Peyer's patch (tissue), 4 donors: Measurements from ENCODE around the gene RNMT. TPM values are rescaled to one million over a fixed set of nuclear protein-coding genes. Genes with fewer than 3 reads are reported as not detected.

ENCODE experiments used
- DNase-seq, 3 donors: peaks; one replicate each; pipeline ENCODE4 v3.0.0-alpha.2; 2017 to 2019
- H3K27ac ChIP-seq, 4 donors: fragments of 200-600 bp; sonication (generic); one replicate each; pipeline ENCODE4 v1.5.1; 2016 to 2019
- H3K27me3 ChIP-seq, 2 donors: fragments of 200-600 bp; sonication (generic); one replicate each; pipeline ENCODE4 v1.5.1; 2019
- H3K36me3 ChIP-seq, 3 donors: fragments of 200-600 bp; sonication (generic); one replicate each; pipeline ENCODE4 v1.5.1; 2016 to 2019
- H3K4me1 ChIP-seq, 4 donors: fragments of 200-600 bp; sonication (generic); one replicate each; pipeline ENCODE4 v1.5.1; 2016 to 2019
- H3K4me3 ChIP-seq, 4 donors: fragments of 200-600 bp; sonication (generic); 1 replicate in 3 of 4; 2 replicates in 1 of 4; pipeline ENCODE4 v1.5.1; 2016 to 2019; ENCODE audit warnings: mild to moderate bottlenecking in 1 of 4
- H3K9me3 ChIP-seq, 4 donors: fragments of 200-600 bp; sonication (generic); one replicate each; pipeline ENCODE4 v1.5.1; 2016 to 2019; ENCODE audit warnings: mild to moderate bottlenecking in 1 of 4
- POLR2A ChIP-seq, 2 donors: fragments of 450-650 bp; IDR thresholded peaks; one replicate each; pipeline ENCODE4 v1.5.1; 2017; ENCODE audit warnings: antibody characterized with exemption in 2 of 2, mild to moderate bottlenecking in 2 of 2, moderate library complexity in 2 of 2
- total RNA-seq, 4 donors: library from RNA; depleted of rRNA; stranded (reverse); fragments of >200 nt; gene quantifications; one replicate each; pipeline ENCODE4 v1.1.0, GENCODE V29; 2016
- TF ChIP-seq, protein P1 (sequence below), 6 experiments: fragments of 450-650 bp in 4 of 6; fragments of 200-600 bp in 2 of 6; sonication (generic) in 1 of 6; IDR thresholded peaks; one replicate each; pipeline ENCODE4 v1.5.1; 2017 to 2019; ENCODE audit warnings: antibody characterized with exemption in 6 of 6, mild to moderate bottlenecking in 3 of 6, moderate library complexity in 1 of 6

Gene RNMT
- total RNA-seq, 4 donors from 2014 or later: 13.4 to 23.1 (median 16.6) TPM

DNA sequence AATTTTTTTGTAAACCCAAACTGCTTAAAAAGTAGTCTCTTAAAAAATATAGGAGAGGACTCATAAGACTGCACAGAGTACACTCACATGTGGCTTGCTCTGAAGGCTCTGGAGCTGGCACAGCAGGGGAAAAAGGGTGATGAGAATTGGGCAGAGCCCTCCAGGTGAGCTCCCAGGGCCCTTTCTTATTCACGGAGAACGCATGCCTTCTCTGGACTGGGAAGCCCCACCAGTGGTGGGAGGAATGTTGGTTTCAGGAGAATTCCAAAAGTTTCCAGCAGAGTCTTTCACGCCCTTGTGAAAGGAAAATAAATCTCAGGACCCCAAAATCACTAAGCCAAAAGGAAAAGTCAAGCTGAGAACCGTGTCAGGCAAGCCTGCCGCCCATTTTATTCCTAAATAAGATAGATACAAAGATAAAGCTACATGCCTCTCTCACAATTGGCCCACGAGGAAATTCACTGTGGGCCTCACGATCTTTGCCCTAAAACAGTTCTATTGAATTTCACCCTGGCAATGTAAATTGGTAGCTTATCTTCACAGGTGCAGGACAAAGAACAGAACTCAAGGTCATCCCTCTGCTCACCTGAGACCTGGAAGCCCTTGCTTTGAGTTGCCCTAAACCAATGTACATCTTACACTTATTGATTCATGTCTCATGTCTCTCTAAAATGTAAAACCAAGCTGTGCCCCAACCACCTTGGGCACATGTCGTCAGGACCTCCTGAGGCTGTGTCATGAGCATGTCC is 82.0 kb downstream of the RNMT start:
- Histone ChIP-seq H3K27ac (peak overlapping the region in 2 of 4 donors; percentile 58 to 68), H3K36me3 (no peaks in the 10 kb centered on the region), H3K4me1 (peaks cover 0 to 21% (median 2%) of the 10 kb centered on the region in 4 donors), H3K27me3 (no peaks in the 10 kb centered on the region), H3K4me3 (no peak overlapping the region), H3K9me3 (no peaks in the 10 kb centered on the region)
- TF ChIP-seq, protein P1, sequence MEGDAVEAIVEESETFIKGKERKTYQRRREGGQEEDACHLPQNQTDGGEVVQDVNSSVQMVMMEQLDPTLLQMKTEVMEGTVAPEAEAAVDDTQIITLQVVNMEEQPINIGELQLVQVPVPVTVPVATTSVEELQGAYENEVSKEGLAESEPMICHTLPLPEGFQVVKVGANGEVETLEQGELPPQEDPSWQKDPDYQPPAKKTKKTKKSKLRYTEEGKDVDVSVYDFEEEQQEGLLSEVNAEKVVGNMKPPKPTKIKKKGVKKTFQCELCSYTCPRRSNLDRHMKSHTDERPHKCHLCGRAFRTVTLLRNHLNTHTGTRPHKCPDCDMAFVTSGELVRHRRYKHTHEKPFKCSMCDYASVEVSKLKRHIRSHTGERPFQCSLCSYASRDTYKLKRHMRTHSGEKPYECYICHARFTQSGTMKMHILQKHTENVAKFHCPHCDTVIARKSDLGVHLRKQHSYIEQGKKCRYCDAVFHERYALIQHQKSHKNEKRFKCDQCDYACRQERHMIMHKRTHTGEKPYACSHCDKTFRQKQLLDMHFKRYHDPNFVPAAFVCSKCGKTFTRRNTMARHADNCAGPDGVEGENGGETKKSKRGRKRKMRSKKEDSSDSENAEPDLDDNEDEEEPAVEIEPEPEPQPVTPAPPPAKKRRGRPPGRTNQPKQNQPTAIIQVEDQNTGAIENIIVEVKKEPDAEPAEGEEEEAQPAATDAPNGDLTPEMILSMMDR (IDR thresholded peaks at IDR 0.05): no peak
- no peak for TF ChIP-seq POLR2A (IDR thresholded peaks at IDR 0.05)
- DNase-seq: no peak

DNA sequence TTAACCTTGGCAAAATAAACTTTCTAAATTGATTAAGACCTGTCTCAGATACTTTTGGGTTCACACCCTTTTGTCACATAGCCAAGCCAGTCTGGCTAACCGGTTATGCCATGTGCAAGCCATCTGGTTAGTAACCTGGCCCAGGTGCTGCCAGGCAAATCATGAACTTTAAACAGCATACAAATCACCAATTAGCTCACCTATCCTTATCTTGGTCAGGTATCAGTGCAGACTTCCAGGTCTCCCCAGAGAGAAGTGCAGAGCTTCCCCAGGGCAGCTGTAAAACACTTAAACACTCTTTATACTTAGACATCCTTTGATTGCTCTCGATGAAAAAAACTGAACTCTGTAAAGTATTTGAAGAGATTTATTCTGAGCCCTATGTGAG is 82.6 kb downstream of the RNMT start:
- no peaks in the 10 kb centered on the region for H3K36me3 ChIP-seq
- H3K4me1 ChIP-seq: peaks cover 0 to 21% (median 2%) of the 10 kb centered on the region in 4 donors
- peak overlapping the region in 2 of 4 donors; percentile 58 to 68 for H3K27ac ChIP-seq
- H3K9me3 ChIP-seq: no peaks in the 10 kb centered on the region
- no peak overlapping the region for H3K4me3 ChIP-seq
- TF ChIP-seq, protein P1 (IDR thresholded peaks at IDR 0.05): no peak
- no peak for TF ChIP-seq POLR2A (IDR thresholded peaks at IDR 0.05)
- peak in 2 of 3 donors; percentile 76 to 78 for DNase-seq
- no peaks in the 10 kb centered on the region for H3K27me3 ChIP-seq

DNA sequence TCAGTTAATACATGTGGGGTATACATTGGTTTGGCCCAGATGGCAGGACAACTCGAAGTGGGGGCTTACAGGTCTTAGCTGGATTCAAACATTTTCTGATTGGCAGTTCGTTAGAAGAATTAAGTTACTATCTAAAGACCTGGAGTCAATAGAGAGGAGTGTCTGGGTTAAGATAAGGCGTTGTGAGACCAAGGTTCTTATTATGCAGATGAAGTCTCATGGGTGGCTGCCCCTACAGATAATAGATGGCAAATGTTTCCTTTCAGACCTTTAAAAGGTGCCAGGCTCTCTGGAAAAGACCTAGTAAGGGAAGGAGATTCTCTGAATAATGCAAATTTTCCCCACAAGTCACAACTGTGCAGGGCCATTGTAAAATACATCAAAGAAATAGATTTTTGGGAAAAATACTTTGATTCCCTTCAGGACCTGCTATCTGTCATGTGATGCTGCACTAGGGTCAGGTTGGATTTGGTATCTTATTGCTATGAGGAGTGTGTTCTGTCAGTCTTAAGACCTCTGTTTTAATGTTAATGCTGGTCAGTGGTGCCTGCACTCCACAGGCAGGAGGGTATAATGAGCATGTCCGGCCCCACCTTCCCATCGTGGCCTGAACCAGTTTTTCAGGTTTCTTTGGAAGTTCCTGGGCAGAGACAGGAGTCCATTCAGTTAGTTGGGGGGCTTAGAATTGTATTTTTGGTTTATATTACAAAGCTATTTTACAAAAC is 83.2 kb downstream of the RNMT start:
- peak overlapping the region in 2 of 4 donors; percentile 40 to 68 for H3K27ac ChIP-seq
- H3K27me3 ChIP-seq: no peaks in the 10 kb centered on the region
- DNase-seq: no peak
- no peak for TF ChIP-seq POLR2A (IDR thresholded peaks at IDR 0.05)
- TF ChIP-seq, protein P1 (IDR thresholded peaks at IDR 0.05): no peak
- H3K9me3 ChIP-seq: no peaks in the 10 kb centered on the region
- H3K4me1 ChIP-seq: peaks cover 0 to 21% (median 2%) of the 10 kb centered on the region in 4 donors
- no peaks in the 10 kb centered on the region for H3K36me3 ChIP-seq
- H3K4me3 ChIP-seq: no peak overlapping the region

DNA sequence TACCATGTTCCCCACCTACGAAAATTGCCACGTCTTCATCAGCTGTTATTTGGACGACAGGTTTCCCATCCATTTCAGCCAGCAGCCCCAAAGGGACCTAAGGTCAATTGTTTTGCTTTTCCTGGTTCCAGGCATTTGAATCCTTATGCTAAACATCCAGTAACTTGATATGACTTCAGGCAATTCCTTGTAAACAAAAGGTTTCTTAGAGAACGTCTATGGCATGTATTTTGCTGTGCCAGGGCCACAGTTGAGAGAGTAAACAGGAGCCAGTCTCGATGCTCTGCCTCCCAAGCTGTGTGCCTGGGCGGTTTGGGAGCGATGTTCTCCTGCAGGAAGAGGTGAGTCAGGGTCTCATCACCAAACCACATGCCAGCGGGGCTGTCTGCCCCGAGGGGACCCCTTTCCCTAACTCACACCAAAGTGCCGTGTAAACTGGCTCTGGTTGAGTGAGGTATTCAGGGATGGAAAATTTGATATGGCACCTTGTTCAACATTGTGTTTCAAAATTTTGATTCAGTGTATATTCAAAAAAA is 84.5 kb downstream of the RNMT start:
- DNase-seq: no peak
- H3K27ac ChIP-seq: no peak overlapping the region
- no peaks in the 10 kb centered on the region for H3K27me3 ChIP-seq
- no peaks in the 10 kb centered on the region for H3K36me3 ChIP-seq
- H3K4me1 ChIP-seq: peaks cover 0 to 21% (median 2%) of the 10 kb centered on the region in 4 donors
- TF ChIP-seq, protein P1 (IDR thresholded peaks at IDR 0.05): no peak
- no peak for TF ChIP-seq POLR2A (IDR thresholded peaks at IDR 0.05)
- no peaks in the 10 kb centered on the region for H3K9me3 ChIP-seq
- no peak overlapping the region for H3K4me3 ChIP-seq

DNA sequence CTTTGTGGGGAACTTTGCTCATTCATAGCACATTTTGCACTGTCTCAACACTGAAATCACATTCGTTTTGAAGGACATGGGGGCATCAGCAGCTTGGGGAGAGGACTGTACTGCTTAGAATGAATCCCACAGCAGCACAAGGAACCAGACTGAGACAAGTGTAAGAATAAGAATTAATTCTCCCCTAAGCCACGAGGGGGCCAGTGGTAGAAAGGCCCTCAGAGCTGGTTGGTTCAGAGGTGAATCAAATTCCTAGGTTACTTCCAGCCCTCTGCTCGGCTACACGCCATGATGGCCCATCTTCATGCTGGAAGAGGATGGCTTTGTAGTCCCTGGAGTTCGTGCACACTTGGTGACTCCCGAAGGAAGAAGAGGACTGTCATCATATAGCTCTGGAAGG is 85.5 kb downstream of the RNMT start:
- no peaks in the 10 kb centered on the region for H3K36me3 ChIP-seq
- H3K9me3 ChIP-seq: no peaks in the 10 kb centered on the region
- no peaks in the 10 kb centered on the region for H3K27me3 ChIP-seq
- H3K4me1 ChIP-seq: peaks cover 0 to 21% (median 2%) of the 10 kb centered on the region in 4 donors
- DNase-seq: no peak
- no peak overlapping the region for H3K27ac ChIP-seq
- H3K4me3 ChIP-seq: no peak overlapping the region
- TF ChIP-seq, protein P1 (IDR thresholded peaks at IDR 0.05): peak in 1 of 6 experiments; percentile 27
- no peak for TF ChIP-seq POLR2A (IDR thresholded peaks at IDR 0.05)
